Muscle layer of colon (tissue), 2 donors: ENCODE data around the gene TRIM66.

Experiments
- H3K27ac ChIP-seq: one replicate; pipeline ENCODE4 v1.7.0; 2013; ENCODE audit warnings: low read depth, mild to moderate bottlenecking, low read length, moderate library complexity
- H3K27me3 ChIP-seq, 2 donors: one replicate each; pipeline ENCODE4 v1.7.0; 2013; ENCODE audit warnings: low read length in 2 of 2, mild to moderate bottlenecking in 2 of 2; ENCODE audit not compliant: insufficient read depth in 2 of 2, control insufficient read depth in 1 of 2
- H3K36me3 ChIP-seq: one replicate; pipeline ENCODE4 v1.7.0; 2013; ENCODE audit warnings: mild to moderate bottlenecking, low read length; ENCODE audit not compliant: insufficient read depth
- H3K4me1 ChIP-seq: one replicate; pipeline ENCODE4 v1.7.0; 2013; ENCODE audit warnings: mild to moderate bottlenecking, low read length; ENCODE audit not compliant: insufficient read depth
- H3K4me3 ChIP-seq, 2 donors: one replicate each; pipeline ENCODE4 v1.7.0; 2013; ENCODE audit warnings: low read length in 2 of 2, low read depth in 1 of 2, mild to moderate bottlenecking in 1 of 2, moderate library complexity in 1 of 2
- H3K9ac ChIP-seq: one replicate; pipeline ENCODE4 v1.7.0; 2013; ENCODE audit warnings: low read length
- H3K9me3 ChIP-seq: one replicate; pipeline ENCODE4 v1.7.0; 2013; ENCODE audit warnings: mild to moderate bottlenecking, low read length
- donor health status: abdominal sarcoma.
- donor health status: Adenocarcinoma of cecum.

Gene TRIM66

GRCh38 chr11:8721609-8722500 is 39.4 kb upstream of the TRIM66 start:
- Histone ChIP-seq H3K4me1 (peaks cover 76% of the 10 kb centered on the region), H3K4me3 (peak overlapping the region in 1 of 2 donors; percentile 5), H3K27me3 (no peaks in the 10 kb centered on the region), H3K9me3 (no peaks in the 10 kb centered on the region), H3K36me3 (peaks cover 34% of the 10 kb centered on the region), H3K9ac (peak overlapping the region; percentile 20), H3K27ac (peak overlapping the region; percentile 96)

GRCh38 chr11:8720868-8721608 is 38.6 kb upstream of the TRIM66 start:
- Histone ChIP-seq H3K9me3 (no peaks in the 10 kb centered on the region), H3K27me3 (no peaks in the 10 kb centered on the region), H3K9ac (no peak overlapping the region), H3K27ac (peak overlapping the region; percentile 96), H3K4me1 (peaks cover 76% of the 10 kb centered on the region), H3K36me3 (peaks cover 37% of the 10 kb centered on the region), H3K4me3 (no peak overlapping the region)

DNA sequence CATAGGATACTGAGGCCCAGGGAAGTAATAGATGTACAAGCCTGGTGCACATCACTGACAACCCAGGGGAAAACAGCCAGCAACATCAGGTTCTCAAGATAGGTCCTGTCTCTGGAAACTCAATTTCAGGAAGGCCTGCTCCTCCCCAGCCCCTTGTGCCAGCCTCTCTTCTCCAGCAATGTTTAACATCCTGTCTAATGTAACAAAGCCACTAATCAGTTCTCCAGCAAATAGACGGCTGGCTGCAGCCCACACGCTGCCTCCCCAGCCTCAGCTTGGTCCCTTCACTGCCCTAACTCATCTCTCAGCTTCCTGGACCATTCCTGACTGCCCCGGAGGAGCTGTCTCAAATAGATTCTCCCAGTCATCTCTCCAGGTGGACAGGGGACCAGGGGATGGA is 37.9 kb upstream of the TRIM66 start:
- H3K27me3 ChIP-seq, result no peaks in the 10 kb centered on the region
- peaks cover 83% of the 10 kb centered on the region for H3K4me1 ChIP-seq
- H3K9me3 ChIP-seq, result no peaks in the 10 kb centered on the region
- no peak overlapping the region for H3K4me3 ChIP-seq
- H3K27ac ChIP-seq, result peak overlapping the region; percentile 96
- H3K9ac ChIP-seq, result no peak overlapping the region
- H3K36me3 ChIP-seq, result peaks cover 38% of the 10 kb centered on the region

DNA sequence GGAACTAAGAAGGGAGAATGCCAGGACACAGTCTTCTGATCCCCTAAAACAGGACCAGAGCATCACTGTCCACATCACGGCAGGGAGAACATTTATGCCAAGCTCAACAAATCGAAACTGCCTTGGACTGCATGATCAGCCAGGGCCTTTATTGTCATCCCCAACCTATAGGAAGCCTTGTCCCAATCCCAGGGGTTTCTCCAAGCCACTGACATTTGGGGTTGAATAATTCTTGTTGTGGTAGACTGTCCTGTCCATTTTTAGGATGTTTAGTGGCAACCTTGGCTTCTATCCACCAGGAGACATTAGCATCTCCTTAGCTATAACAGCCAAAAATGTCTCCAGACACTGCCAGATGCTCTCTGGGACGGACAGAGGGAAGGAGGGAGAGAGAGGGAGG is 37.3 kb upstream of the TRIM66 start:
- Histone ChIP-seq H3K9ac (no peak overlapping the region), H3K27me3 (no peaks in the 10 kb centered on the region), H3K4me3 (peak overlapping the region in 1 of 2 donors; percentile 14), H3K36me3 (peaks cover 41% of the 10 kb centered on the region), H3K27ac (peak overlapping the region; percentile 96), H3K9me3 (no peaks in the 10 kb centered on the region), H3K4me1 (peaks cover 89% of the 10 kb centered on the region)

- peak overlapping the region in 1 of 2 donors; percentile 14 for H3K4me3 ChIP-seq
- peaks cover 94% of the 10 kb centered on the region for H3K4me1 ChIP-seq
- no peaks in the 10 kb centered on the region for H3K27me3 ChIP-seq
- H3K9ac ChIP-seq, result peak overlapping the region; percentile 10
- H3K27ac ChIP-seq, result peak overlapping the region; percentile 96
- peaks cover 41% of the 10 kb centered on the region for H3K36me3 ChIP-seq
- H3K9me3 ChIP-seq, result no peaks in the 10 kb centered on the region
These were observed 36.8 kb upstream of the TRIM66 start for GRCh38 chr11:8719211-8719649.

DNA sequence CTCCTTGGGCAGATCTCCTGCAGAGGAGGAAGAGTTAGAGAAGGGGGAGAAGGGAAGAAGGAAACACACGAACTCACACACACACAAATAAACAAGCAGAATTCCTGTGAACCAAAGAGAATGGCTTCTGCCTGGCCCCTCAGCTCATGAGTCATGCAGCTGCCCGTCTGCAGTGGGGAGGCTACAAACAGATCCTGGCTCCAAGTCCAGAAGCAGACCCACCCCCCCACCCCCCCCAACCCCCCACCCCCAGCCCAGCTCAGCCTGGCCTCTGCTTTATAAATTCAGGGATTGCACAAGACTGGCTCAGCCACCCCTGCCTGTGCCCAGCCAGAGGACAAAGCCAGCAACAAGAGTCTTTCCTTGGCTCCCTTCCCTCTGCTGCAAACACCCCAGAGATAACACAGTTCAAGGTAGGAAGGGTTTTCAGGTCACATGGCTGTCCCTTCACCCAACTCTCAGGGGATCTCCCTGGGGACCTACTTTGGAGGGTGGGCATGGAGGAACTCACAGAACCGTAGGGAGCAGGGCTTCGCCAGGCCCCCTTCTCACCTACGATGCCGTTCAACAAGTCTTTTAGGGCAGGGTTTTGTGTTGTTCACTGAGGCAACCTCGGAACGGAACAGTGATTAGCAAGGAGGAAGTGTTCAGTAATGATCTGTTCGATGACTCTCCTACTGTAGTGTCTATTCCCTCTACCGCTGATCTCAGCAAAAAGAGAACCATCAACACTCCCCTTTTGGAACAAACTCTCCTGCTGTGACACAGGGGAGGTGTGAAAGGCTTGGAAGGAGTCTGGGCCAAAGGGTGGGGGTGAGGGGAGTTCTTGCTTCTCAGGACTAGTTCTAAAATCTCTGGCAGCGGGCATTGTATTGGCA is 35.6 kb upstream of the TRIM66 start:
- Histone ChIP-seq H3K9me3 (no peaks in the 10 kb centered on the region), H3K9ac (peak overlapping the region; percentile 58), H3K4me3 (peak overlapping the region in 1 of 2 donors; percentile 11), H3K27me3 (no peaks in the 10 kb centered on the region), H3K27ac (peak overlapping the region; percentile 97), H3K36me3 (peaks cover 43% of the 10 kb centered on the region), H3K4me1 (peaks cover 89% of the 10 kb centered on the region)

GRCh38 chr11:8717544-8717875 is 35.0 kb upstream of the TRIM66 start:
- H3K36me3 ChIP-seq, result peaks cover 49% of the 10 kb centered on the region
- no peaks in the 10 kb centered on the region for H3K27me3 ChIP-seq
- H3K9ac ChIP-seq, result peak overlapping the region; percentile 58
- H3K4me1 ChIP-seq, result peaks cover 83% of the 10 kb centered on the region
- peak overlapping the region; percentile 97 for H3K27ac ChIP-seq
- H3K9me3 ChIP-seq, result no peaks in the 10 kb centered on the region
- no peak overlapping the region for H3K4me3 ChIP-seq

DNA sequence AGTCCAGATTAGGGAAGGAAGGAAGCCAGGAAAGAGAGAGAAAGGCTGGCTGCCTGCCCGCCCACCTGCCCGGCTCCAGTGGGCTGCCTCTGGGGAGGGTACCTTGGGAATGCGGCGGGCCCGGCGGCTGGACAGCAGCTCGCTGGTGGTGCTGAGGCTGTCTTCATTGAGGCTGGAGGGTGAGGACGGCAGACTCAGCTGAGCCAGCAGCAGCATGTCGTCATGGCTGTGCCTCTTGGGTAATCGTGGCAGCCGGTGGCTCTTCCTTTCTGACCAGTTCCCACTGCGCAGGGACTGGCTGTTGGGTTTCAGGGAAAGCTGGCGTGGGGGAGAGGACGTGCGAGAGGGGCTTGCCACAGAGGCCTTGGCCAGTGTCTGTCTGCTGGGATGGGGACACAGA is 33.0 kb upstream of the TRIM66 start:
- H3K9ac ChIP-seq, result no peak overlapping the region
- H3K27me3 ChIP-seq, result no peaks in the 10 kb centered on the region
- H3K4me1 ChIP-seq, result peaks cover 71% of the 10 kb centered on the region
- peaks cover 63% of the 10 kb centered on the region for H3K36me3 ChIP-seq
- H3K9me3 ChIP-seq, result no peaks in the 10 kb centered on the region
- H3K27ac ChIP-seq, result peak overlapping the region; percentile 53
- H3K4me3 ChIP-seq, result no peak overlapping the region

DNA sequence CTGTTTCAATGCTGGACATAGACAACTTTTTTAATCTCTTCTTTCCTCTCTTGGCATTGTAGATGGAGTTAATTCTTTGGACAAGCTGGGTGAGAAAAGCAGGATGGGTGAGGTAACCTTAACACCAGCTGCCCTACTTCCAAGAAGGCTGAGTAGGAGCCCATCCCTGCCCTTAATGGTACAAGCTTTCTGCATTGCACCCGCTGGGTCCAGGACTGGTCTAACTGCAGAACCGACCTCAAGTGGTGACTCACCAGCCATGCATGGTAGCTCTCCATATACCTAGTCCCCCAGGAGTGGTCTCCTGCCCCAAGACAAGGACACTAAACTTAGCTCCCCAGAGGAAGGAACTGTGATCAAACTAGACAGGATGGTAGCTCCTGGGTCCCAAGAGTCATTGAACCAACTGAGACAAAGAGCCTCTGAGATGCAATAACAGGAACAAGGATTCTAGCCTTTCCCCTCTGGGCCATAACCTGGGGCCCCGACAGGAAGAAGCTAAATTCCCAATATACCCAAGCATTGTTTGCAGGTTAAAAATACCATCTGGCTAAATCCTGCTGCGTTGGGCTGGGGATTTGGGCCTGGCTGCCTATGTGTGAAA is 32.3 kb upstream of the TRIM66 start:
- Histone ChIP-seq H3K36me3 (peaks cover 68% of the 10 kb centered on the region), H3K27ac (peak overlapping the region; percentile 53), H3K9ac (no peak overlapping the region), H3K9me3 (no peaks in the 10 kb centered on the region), H3K27me3 (no peaks in the 10 kb centered on the region), H3K4me3 (no peak overlapping the region), H3K4me1 (peaks cover 69% of the 10 kb centered on the region)

GRCh38 chr11:8713760-8714454 is 31.4 kb upstream of the TRIM66 start:
- Histone ChIP-seq H3K4me1 (peaks cover 69% of the 10 kb centered on the region), H3K9me3 (no peaks in the 10 kb centered on the region), H3K4me3 (no peak overlapping the region), H3K27me3 (no peaks in the 10 kb centered on the region), H3K27ac (peak overlapping the region; percentile 53), H3K36me3 (peaks cover 68% of the 10 kb centered on the region), H3K9ac (no peak overlapping the region)
